Measurements from ENCODE around the gene SLC44A4. TPM values are rescaled to one million over a fixed set of nuclear protein-coding genes. Genes with fewer than 3 reads are reported as not detected.
"Not testable (repeated sequence)": the region's sequence is repeated elsewhere in the genome, so short reads cannot be mapped to it uniquely, and the experiment has no call there.

SLC44A4 gene
- total and polyA plus RNA-seq, 11 donors: 0.07 TPM; not detected in 10

- Histone ChIP-seq H3K36me3 (peaks cover 0 to 54% (median 41%) of the 10 kb centered on the region in 9 donors), H3K27ac (no peak overlapping the region), H3K27me3 (no peaks in the 10 kb centered on the region), H3K4me1 (peaks cover 0 to 24% (median 16%) of the 10 kb centered on the region in 12 donors), H3K4me3 (no peak overlapping the region), H3K9me3 (no peaks in the 10 kb centered on the region)
- no peak for DNase-seq
- TF ChIP-seq CTCF (IDR thresholded peaks at IDR 0.05): no peak
- TF ChIP-seq POLR2A (IDR thresholded peaks at IDR 0.05): no peak
- WGBS, 4 donors: 90 to 94% (median 92%) methylated on average over 10 to 11 of the region's 11 CpGs
- no peak for ATAC-seq
- intact Hi-C loops (cut with DNase I): loop anchor here in 1 of 10 donors (10.0 kb wide), 1 partner anchor 175 kb away; the partner anchor contains the start of gene LY6G5C
Observed at GRCh38 chr6:31859923-31860322, 18.9 kb downstream of the SLC44A4 start.

GRCh38 chr6:31858707-31859106 lies 20.1 kb downstream of the SLC44A4 start:
- 89 to 97% (median 97%) methylated on average over 8 of the region's 8 CpGs for WGBS, 4 donors
- no peaks in the 10 kb centered on the region for H3K9me3 ChIP-seq
- peaks cover 0 to 17% (median 13%) of the 10 kb centered on the region in 12 donors for H3K4me1 ChIP-seq
- intact Hi-C loops (cut with DNase I): no loop called here
- ATAC-seq (no peak), DNase-seq (no peak)
- no peaks in the 10 kb centered on the region for H3K27me3 ChIP-seq
- no peak overlapping the region for H3K27ac ChIP-seq
- no peak overlapping the region for H3K4me3 ChIP-seq
- H3K36me3 ChIP-seq: peaks cover 0 to 54% (median 41%) of the 10 kb centered on the region in 9 donors
- TF ChIP-seq CTCF (IDR thresholded peaks at IDR 0.05) (no peak), POLR2A (IDR thresholded peaks at IDR 0.05) (no peak)

GRCh38 chr6:31857774-31858173 lies 21.0 kb downstream of the SLC44A4 start:
- intact Hi-C loops (cut with DNase I); DNase-seq; H3K4me3 ChIP-seq; H3K27me3 ChIP-seq; H3K27ac ChIP-seq; ATAC-seq; H3K9me3 ChIP-seq: not testable (repeated sequence)
- Histone ChIP-seq H3K4me1 (peaks cover 0 to 12% (median 8%) of the 10 kb centered on the region in 12 donors), H3K36me3 (peaks cover 0 to 54% (median 41%) of the 10 kb centered on the region in 9 donors)
- WGBS, 4 donors: 84 to 97% (median 93%) methylated on average over 8 of the region's 8 CpGs

- WGBS, 4 donors: 78 to 91% (median 89%) methylated on average over 14 to 35 of the region's 35 CpGs
- not testable (repeated sequence) for H3K4me1 ChIP-seq, ATAC-seq
Observed at GRCh38 chr6:31851980-31852718, 26.6 kb downstream of the SLC44A4 start.

GRCh38 chr6:31851485-31851832 lies 27.3 kb downstream of the SLC44A4 start:
- no peak overlapping the region for H3K27ac ChIP-seq
- no peaks in the 10 kb centered on the region for H3K27me3 ChIP-seq
- H3K4me3 ChIP-seq: no peak overlapping the region
- H3K9me3 ChIP-seq: no peaks in the 10 kb centered on the region
- H3K4me1 ChIP-seq: no peaks in the 10 kb centered on the region
- no peak for ATAC-seq
- no peak for TF ChIP-seq POLR2A (IDR thresholded peaks at IDR 0.05)
- no peak for TF ChIP-seq CTCF (IDR thresholded peaks at IDR 0.05)
- intact Hi-C loops (cut with DNase I): no loop called here
- WGBS, 4 donors: 81 to 87% (median 85%) methylated on average over 2 of the region's 2 CpGs
- no peak for DNase-seq
- peaks cover 0 to 6% (median 0%) of the 10 kb centered on the region in 9 donors for H3K36me3 ChIP-seq

More at GRCh38 chr6:31851980-31852718, 26.6 kb downstream of the SLC44A4 start:
- H3K27ac ChIP-seq; H3K27me3 ChIP-seq; H3K4me3 ChIP-seq; intact Hi-C loops (cut with DNase I); H3K9me3 ChIP-seq; DNase-seq: not testable (repeated sequence)
- peaks cover 0 to 13% (median 3%) of the 10 kb centered on the region in 9 donors for H3K36me3 ChIP-seq
